NK-92 (cell line): Measurements from ENCODE around the gene MAP2.

Experiments
- DNase-seq: peaks from one replicate; lab custom pipeline; 2025; ENCODE audit not compliant: unreplicated experiment; lab: John Stamatoyannopoulos, UW

MAP2 gene

GRCh38 chr2:209526561-209526960 lies 102.7 kb downstream of the MAP2 start:
- DNase-seq: no peak

DNA sequence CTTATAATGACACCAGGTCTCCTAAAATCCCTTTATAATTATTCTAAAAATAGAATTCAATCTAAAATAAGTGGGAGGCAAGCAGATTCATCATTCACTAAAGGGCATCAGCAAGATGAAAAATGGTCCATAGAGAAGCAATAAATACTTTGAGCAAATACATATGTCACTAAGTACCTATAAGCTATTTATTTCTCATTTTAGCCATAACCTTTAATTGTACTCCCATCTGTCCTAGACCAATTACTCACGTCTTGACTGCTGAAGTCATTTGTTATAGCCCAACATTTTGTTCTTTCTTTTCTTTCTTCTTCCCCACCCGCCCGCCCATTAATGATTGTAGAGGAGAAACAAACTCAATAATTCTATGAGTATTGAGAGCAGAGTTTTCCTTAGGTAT lies 105.7 kb downstream of the MAP2 start:
- no peak for DNase-seq

DNA sequence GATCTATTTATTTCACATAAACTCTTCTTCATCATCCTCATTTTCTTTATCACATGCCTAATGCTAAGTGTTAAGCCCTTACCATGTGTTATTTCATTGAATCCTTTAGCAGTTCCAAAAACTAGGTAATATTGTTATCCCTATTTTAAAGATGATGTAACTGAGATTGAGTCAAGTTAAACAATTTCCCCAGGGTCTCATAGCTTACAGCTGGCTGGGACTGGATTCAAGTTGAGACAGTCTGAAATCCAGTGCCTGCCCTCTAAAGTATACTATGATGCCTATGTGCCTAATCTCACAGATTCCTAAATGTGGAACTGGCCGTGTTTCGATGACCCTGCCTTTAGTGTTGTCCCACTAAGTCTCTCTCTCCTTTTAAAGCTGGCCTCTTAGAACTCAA lies 108.5 kb downstream of the MAP2 start:
- DNase-seq: no peak

- DNase-seq: no peak
Measured at GRCh38 chr2:209533391-209533790, 109.5 kb downstream of the MAP2 start.

DNA sequence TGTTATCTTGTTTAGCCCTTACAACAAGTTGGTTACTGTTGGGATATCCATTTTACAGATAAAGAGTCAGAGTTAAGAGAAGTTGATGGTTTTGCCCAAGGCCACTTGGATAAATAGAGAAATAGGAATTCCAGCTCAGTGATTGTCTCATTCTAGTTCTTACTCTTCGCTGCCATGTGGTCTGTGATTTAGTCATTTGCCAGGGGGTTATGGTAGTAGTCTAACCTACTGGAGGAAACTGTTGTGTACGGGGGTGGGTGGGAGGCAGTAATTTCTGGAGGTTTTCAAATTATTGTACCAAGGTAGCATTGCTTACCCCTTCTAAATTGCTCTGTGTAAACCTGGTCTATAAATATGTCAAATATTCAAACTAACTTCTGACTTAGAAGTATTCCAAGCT lies 110.4 kb downstream of the MAP2 start:
- no peak for DNase-seq

DNA sequence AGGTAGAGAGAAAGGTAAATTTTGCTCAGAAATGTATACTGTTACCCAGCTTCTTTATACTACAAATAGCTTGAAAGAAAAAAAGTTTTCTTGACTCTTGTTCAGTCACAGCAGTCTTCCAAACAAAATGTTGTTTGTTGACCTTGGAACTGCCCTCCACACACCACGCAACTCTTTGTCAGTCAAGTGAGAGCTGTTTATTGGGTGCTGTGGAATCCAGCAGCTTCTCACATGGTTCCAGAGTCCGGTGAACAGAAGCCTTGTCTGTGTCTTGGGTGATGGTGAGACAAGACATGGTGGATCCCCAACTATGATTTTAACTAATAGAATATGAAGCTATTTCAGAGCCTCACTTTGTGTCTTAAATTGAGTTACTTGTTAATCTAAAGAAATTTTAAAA lies 112.5 kb downstream of the MAP2 start:
- no peak for DNase-seq

- no peak for DNase-seq
Measured at GRCh38 chr2:209547726-209548125, 123.9 kb downstream of the MAP2 start.

GRCh38 chr2:209549589-209549988 lies 125.7 kb downstream of the MAP2 start:
- DNase-seq: no peak

DNA sequence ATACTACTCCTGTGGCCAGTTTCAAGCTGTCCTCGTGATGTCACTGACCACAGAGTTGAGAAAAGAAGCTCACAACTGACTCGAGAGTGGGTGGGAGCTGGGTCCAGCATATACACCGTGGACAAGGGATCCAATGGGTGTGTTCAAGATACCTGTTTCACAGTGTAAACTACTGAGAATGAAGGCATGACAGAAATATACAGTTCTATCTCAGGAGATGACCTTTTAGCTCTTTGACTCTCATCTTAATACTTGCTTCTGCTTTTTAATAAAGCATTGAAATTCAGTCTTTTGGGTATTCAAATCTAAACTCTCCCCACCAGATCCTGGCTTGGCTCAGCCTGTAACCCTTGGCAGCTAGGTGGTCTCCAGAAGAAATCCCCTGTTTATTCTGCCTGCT lies 130.1 kb downstream of the MAP2 start:
- no peak for DNase-seq

- DNase-seq: no peak
Measured at GRCh38 chr2:209556354-209556961, 132.6 kb downstream of the MAP2 start.

GRCh38 chr2:209560911-209561310 lies 137.1 kb downstream of the MAP2 start:
- DNase-seq: no peak

GRCh38 chr2:209563453-209563852 lies 139.6 kb downstream of the MAP2 start:
- no peak for DNase-seq

GRCh38 chr2:209564816-209565215 lies 141.0 kb downstream of the MAP2 start:
- DNase-seq: no peak

GRCh38 chr2:209565896-209566582 lies 142.2 kb downstream of the MAP2 start:
- DNase-seq: no peak

GRCh38 chr2:209570194-209570593 lies 146.3 kb downstream of the MAP2 start:
- DNase-seq: no peak

GRCh38 chr2:209574515-209574914 lies 150.7 kb downstream of the MAP2 start:
- DNase-seq: no peak

DNA sequence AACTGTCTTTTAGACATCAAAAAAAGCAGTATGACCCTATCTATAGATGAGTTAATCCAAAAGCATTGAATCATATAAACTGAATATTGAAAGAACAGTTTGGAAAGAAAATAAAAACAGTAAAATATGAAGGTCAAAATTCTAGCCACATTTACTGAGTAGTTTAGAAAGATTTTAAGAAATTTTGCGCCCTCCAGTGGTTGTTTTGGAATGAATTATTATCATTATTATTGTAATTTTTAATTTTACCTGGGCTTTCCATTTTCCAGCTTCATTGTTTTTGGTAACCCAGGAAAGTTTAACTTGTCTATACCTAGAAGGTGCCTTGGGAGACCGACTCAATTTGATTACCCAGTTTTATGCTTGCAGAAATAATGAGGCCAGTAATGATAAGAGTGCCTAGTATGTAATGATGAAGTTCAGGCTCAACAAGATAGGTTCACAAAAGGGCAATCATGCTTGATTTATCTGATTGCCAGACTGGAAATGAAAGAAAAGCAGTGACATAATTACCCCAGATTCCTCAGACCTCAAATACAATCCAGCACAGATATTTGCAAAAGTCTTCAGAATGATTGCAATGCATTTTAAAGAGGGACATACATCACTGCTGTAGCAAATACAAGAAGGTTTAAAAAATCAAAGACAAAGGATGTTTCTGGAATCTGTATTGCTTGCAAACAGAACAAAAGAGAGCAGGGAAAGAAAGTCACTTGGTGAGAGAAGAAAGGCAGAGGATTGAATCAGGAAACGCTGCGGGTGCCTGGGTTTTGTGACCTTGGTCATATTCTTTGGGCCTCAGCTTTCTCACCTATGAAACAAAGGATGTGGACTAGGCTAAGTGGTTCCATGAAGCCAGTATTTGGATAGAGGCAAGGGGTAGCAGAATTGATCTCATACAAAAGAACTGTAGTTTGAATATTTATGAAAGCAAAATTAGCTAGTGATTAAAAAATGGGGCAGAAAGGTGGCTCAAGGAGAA lies 153.8 kb downstream of the MAP2 start:
- DNase-seq: no peak

DNA sequence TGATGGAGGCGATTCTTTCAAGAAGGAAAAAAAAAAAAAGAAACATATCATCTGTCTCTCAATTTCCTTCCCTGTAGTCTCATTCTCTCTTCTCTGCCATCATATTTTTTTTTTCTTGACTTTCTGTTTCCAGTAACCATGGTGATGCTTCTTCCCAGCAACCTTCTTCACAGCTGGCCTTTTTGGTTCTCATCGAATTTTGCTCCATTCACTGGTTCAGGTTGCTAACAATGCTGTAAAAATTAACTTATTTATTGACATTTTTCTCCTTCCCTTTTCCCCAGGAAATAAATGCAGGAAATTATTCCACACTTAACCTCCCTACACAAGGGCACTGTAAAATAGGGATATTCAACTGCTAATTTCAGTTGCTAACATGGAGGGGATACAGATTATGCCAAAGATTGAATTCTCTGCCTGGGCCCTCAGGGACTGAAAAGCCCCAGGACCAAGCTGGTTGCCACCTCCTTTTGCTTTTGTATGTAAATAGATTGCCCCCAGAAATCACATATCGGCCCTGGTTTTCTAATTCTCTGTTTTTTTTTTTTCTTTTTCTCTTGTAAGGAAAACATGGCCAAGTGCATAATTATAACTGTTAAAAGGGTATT lies 154.7 kb downstream of the MAP2 start:
- no peak for DNase-seq

GRCh38 chr2:209579230-209579749 lies 155.4 kb downstream of the MAP2 start:
- DNase-seq: no peak

DNA sequence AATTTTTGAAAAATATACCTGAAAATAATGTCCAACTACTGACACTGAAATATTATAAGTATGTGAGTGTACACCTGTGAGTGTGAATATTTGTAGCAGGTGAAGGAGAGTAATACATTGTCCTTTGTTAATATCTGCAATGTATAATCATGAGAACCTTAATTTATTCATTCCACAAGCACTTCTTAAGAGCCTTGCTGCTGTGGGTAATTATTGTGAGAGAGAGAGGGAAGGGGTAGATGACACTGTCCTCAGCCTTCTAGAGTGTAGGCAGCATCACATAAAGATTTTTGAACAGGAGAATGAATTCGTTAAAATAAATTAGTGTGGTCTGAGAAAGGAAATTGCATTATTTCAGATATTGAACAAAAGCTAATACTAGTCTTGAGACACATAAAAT lies 157.2 kb downstream of the MAP2 start:
- no peak for DNase-seq

DNA sequence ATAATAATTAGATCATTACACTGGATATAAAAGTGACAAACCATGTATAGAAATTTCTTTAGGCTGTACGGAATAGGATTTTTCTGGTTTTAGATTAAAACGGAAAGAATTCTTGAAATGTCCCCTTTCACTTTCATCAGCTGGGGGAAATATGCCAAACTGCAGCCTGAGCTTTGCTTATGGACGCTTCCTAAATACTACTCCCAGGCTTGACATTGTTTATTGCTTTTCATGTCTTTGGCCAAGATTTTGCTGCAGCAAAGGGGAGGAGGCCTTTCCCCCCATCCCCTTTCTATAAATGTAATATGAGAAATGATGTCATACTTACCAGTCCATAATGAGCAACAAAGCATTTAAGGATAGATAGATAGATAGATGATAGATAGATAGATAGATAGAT lies 158.4 kb downstream of the MAP2 start:
- no peak for DNase-seq
